Suprapubic skin (tissue), 4 donors: ENCODE results near the gene NOSTRIN. TPM values are rescaled to one million over a fixed set of nuclear protein-coding genes. Genes with fewer than 3 reads are reported as not detected.
A peak's percentile ranks its signal among the peaks of the same experiment; 100 is the strongest.

Source experiments
- DNase-seq, 2 donors: peaks; one replicate each; pipeline ENCODE4 v3.0.0-alpha.2; 2019; ENCODE audit warnings: low spot score in 2 of 2
- H3K27ac ChIP-seq: fragments of 200-600 bp; sonication (generic); one replicate; pipeline ENCODE4 v1.5.1; 2019
- H3K27me3 ChIP-seq: fragments of 200-600 bp; sonication (generic); one replicate; pipeline ENCODE4 v1.5.1; 2019
- H3K36me3 ChIP-seq: fragments of 200-600 bp; sonication (generic); one replicate; pipeline ENCODE4 v1.5.1; 2019
- H3K4me1 ChIP-seq: fragments of 200-600 bp; sonication (generic); one replicate; pipeline ENCODE4 v1.5.1; 2019
- H3K4me3 ChIP-seq: fragments of 200-600 bp; sonication (generic); one replicate; pipeline ENCODE4 v1.5.1; 2019; ENCODE audit warnings: mild to moderate bottlenecking
- H3K9me3 ChIP-seq: fragments of 200-600 bp; sonication (generic); one replicate; pipeline ENCODE4 v1.5.1; 2019
- EP300 ChIP-seq: sonication (generic); formaldehyde crosslinking; IDR thresholded peaks from one replicate; pipeline ENCODE4 v1.6.1; 2017; ENCODE audit warnings: antibody characterized with exemption
- POLR2A ChIP-seq, 2 donors: fragments of 450-650 bp; IDR thresholded peaks; one replicate each; pipeline ENCODE4 v1.6.1; 2017; ENCODE audit warnings: antibody characterized with exemption in 2 of 2, mild to moderate bottlenecking in 2 of 2, moderate library complexity in 2 of 2
- POLR2AphosphoS5 ChIP-seq, 3 donors: sonication (generic); formaldehyde crosslinking; IDR thresholded peaks; one replicate each; pipeline ENCODE4 v1.6.1; 2017; ENCODE audit warnings: antibody characterized with exemption in 3 of 3
- WGBS: methylation state at CpG from one replicate; pipeline ENCODE4 v1.1.5; 2018; 5-methylcytosine and 5-hydroxymethylcytosine counted together
- total RNA-seq, 4 donors: library from RNA; depleted of rRNA; stranded (reverse); fragments of >200 nt; gene quantifications; one replicate each; pipeline ENCODE4 v1.1.0, GENCODE V29; 2016
- TF ChIP-seq, protein P1 (sequence below), 2 donors: fragments of 200-600 bp in 1 of 2; fragments of 450-650 bp in 1 of 2; sonication (generic) in 1 of 2; IDR thresholded peaks; one replicate each; pipeline ENCODE4 v1.5.1; 2016 to 2019; ENCODE audit warnings: antibody characterized with exemption in 2 of 2, mild to moderate bottlenecking in 1 of 2, moderate library complexity in 1 of 2

Gene NOSTRIN
- total RNA-seq, 4 donors from 2014 or later: 7.1 to 38.2 (median 9.0) TPM

DNA sequence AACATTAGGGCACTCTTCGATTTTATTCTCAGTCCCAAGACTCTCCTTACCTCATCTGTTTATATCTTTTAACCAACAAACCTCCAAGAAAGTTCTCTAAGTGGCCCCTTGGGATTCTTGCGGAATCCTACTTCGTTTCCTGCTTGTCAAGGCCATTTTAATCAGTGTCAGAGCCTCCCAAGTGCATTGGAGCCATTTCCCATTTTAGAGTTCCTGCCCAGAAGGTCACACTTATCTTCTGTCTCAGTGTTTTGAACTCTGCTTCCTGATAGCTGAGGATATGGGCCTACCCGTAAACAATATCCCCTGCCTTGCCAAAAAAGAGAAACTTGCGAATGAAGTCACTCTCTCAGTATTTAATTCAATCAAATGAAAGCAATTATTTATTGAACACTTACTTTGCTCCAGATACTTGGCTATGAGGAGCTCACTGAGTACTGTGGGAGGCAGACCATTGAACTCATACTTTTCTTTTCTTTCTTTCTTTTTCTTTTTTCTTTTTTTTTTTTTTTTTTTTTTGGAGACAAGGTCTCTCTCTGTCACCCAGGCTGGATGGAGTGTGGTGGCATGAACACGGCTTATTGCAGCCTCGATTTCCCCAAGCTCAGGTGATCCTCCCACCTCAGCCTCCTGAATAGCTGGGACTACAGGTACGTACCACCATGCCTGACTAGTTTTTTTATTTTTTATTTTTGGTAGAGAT lies 5.7 kb upstream of the NOSTRIN start:
- no peaks in the 10 kb centered on the region for H3K9me3 ChIP-seq
- TF ChIP-seq POLR2AphosphoS5 (IDR thresholded peaks at IDR 0.05): peak in 1 of 3 donors; percentile 11
- TF ChIP-seq POLR2A (IDR thresholded peaks at IDR 0.05): no peak
- no peak overlapping the region for H3K4me3 ChIP-seq
- no peak for DNase-seq
- 74% methylated on average over 8 of the region's 8 CpGs for WGBS
- no peaks in the 10 kb centered on the region for H3K27me3 ChIP-seq
- H3K36me3 ChIP-seq: no peaks in the 10 kb centered on the region
- no peak overlapping the region for H3K27ac ChIP-seq
- no peaks in the 10 kb centered on the region for H3K4me1 ChIP-seq

DNA sequence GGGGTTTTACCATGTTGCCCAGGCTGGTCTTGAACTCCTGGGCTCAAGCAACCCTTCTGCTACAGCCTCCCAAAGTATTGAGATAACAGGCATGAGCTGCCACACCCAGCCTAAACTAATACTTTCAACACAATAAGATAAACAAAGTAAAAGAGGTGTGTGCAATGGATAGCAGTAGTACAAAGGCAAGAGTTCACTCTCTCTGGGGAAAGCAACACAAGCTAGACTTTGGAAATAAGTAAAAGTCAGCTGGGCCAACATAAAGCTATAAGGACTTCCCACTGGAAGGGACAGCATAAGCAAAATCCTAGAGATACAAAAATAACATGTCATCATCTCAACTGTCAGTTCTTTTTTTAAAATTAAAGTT lies 5.2 kb upstream of the NOSTRIN start:
- H3K27ac ChIP-seq: no peak overlapping the region
- H3K36me3 ChIP-seq: no peaks in the 10 kb centered on the region
- H3K4me1 ChIP-seq: no peaks in the 10 kb centered on the region
- no peaks in the 10 kb centered on the region for H3K9me3 ChIP-seq
- DNase-seq: no peak
- no peak overlapping the region for H3K4me3 ChIP-seq
- no peak for TF ChIP-seq POLR2A (IDR thresholded peaks at IDR 0.05)
- TF ChIP-seq POLR2AphosphoS5 (IDR thresholded peaks at IDR 0.05): no peak
- TF ChIP-seq, protein P1, sequence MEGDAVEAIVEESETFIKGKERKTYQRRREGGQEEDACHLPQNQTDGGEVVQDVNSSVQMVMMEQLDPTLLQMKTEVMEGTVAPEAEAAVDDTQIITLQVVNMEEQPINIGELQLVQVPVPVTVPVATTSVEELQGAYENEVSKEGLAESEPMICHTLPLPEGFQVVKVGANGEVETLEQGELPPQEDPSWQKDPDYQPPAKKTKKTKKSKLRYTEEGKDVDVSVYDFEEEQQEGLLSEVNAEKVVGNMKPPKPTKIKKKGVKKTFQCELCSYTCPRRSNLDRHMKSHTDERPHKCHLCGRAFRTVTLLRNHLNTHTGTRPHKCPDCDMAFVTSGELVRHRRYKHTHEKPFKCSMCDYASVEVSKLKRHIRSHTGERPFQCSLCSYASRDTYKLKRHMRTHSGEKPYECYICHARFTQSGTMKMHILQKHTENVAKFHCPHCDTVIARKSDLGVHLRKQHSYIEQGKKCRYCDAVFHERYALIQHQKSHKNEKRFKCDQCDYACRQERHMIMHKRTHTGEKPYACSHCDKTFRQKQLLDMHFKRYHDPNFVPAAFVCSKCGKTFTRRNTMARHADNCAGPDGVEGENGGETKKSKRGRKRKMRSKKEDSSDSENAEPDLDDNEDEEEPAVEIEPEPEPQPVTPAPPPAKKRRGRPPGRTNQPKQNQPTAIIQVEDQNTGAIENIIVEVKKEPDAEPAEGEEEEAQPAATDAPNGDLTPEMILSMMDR (IDR thresholded peaks at IDR 0.05): no peak
- no peak for TF ChIP-seq EP300
- H3K27me3 ChIP-seq: no peaks in the 10 kb centered on the region

DNA sequence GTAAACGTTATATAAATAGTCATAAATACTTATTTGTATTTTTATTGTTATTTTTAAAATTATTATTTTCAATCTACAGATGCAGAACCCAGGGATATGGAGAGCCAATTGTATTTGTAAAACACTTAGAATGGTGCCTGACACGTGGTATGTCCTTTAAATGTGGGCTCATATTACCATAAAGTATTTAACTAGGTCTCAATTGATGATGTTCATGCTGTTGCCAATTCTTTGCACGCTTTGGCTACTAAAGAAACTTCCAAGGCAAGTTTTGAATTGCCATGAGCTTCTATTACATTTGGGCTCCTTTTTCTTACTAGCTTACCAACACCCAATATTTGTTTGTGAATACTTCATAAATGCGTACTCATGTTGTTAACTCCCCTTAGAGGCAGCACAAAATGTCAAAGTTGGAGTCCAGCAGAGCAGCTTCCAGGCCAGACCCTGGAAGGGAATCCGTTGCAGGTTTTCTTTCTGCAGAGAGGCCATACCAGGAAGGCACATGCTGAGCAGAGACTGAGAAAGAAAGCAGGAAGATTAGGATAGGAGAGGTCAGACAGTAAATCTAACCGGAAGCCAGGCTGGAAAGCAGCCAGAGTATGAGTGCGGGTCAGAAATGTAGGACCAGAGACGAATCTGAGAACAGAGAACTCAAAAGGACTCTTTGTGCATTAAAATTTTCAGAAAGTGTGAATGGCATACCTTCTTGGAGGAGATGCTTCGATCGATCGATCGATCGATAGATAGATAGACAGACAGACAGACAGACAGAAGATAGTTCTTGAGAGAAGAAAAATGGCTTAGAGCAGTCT lies 4.2 kb upstream of the NOSTRIN start:
- 78% methylated on average over 13 of the region's 13 CpGs for WGBS
- no peaks in the 10 kb centered on the region for H3K36me3 ChIP-seq
- H3K9me3 ChIP-seq: no peaks in the 10 kb centered on the region
- TF ChIP-seq POLR2A (IDR thresholded peaks at IDR 0.05) (no peak), POLR2AphosphoS5 (IDR thresholded peaks at IDR 0.05) (no peak), EP300 (no peak)
- TF ChIP-seq, protein P1 (IDR thresholded peaks at IDR 0.05): no peak
- no peak overlapping the region for H3K27ac ChIP-seq
- H3K27me3 ChIP-seq: no peaks in the 10 kb centered on the region
- no peak for DNase-seq
- no peaks in the 10 kb centered on the region for H3K4me1 ChIP-seq
- H3K4me3 ChIP-seq: no peak overlapping the region

DNA sequence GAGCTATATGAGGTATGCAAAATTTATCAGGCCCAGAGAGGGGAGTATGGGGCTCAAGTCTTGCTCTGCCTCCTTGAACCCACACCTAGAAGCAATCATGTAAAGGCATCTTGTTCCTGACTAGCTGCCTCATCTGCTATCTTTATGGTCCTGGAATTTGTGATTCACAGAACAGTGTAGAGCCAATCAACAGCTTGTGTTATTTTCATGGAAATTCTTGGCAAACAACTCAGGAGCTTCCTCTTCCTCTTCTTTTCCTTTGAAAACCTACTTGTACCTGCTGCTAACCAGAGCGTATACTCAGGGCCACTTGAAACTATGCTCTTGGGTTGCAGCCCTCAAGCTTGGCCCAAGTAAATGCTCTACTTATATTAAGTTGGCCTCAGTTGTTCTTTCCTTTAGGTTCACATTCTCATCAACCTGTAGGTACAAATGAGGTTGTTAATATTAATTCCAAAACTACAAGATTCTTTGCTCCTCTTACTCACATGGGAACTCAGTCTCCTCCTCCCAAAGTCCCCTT lies 3.5 kb upstream of the NOSTRIN start:
- Histone ChIP-seq H3K4me3 (no peak overlapping the region), H3K9me3 (no peaks in the 10 kb centered on the region), H3K36me3 (no peaks in the 10 kb centered on the region), H3K27ac (no peak overlapping the region), H3K4me1 (no peaks in the 10 kb centered on the region), H3K27me3 (no peaks in the 10 kb centered on the region)
- DNase-seq: no peak
- 78% methylated on average over 1 of the region's 1 CpG for WGBS
- no peak for TF ChIP-seq EP300

DNA sequence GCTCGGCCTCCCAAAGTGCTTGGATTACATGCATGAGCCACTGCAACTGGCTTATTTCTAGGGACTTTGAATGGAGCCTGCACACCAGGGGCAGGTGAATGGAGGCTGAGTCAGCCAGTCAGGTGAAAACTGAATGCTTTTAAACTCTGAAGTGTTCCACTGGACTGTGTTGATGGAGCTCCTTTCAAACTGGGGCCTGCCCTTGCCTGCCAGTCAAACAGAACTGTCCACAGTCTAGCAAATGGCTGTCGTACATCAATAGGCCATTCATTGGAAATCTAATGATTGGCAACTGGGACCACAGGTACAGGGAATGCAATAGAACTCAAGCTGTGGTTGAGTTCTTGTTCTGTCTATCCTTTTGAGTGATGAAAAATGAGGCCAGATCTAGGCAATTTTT lies 966 bp upstream of the NOSTRIN start:
- no peak for TF ChIP-seq POLR2A (IDR thresholded peaks at IDR 0.05)
- DNase-seq: no peak
- H3K4me1 ChIP-seq: no peaks in the 10 kb centered on the region
- no peak overlapping the region for H3K4me3 ChIP-seq
- 50% methylated on average over 2 of the region's 2 CpGs for WGBS
- H3K27ac ChIP-seq: peak overlapping the region; percentile 61
- H3K36me3 ChIP-seq: no peaks in the 10 kb centered on the region
- H3K27me3 ChIP-seq: no peaks in the 10 kb centered on the region
- no peaks in the 10 kb centered on the region for H3K9me3 ChIP-seq

DNA sequence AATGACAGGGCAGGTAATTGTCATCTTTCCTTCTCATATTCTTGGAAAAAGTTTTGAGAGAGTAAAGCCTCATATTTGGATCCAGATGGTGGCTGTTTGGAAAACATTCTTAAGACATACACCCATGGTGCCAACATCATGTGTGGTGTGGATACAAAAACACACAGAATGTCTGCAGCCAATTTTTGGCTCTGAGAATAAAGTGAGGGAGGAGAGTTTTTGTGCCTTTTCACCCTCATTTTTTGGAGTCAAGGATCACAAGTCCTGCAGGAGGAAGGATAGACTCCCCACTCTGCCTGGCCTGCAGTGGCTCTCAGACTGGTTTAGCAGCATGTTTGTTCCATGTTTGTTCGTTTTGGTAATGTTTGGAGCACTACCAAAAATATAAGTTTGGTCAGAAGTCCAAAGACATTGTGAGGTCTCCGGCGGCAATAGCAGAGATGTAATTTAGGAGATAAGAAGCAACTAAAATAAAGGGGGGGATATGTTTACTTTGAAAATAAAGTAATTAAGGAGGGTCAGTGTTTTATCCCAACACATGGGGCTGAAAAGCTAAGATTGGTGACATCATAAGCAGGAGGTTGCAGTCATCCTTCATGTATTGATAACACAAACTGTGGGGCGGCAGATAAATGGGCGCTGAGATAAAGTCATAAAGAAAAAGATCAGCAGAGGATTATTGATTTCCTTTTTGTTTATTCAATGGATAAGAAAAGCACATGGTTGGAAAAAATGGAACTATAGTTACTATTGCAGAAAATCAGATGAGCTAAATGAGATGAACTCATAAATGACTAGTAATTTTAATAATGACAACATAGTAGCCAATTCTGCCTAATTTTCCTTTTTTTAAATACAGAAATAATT lies 655 bp downstream of the NOSTRIN start:
- H3K4me3 ChIP-seq: peak overlapping the region; percentile 26
- TF ChIP-seq, protein P1 (IDR thresholded peaks at IDR 0.05): no peak
- TF ChIP-seq POLR2AphosphoS5 (IDR thresholded peaks at IDR 0.05): no peak
- peak overlapping the region; percentile 61 for H3K27ac ChIP-seq
- H3K9me3 ChIP-seq: no peaks in the 10 kb centered on the region
- DNase-seq: no peak
- H3K27me3 ChIP-seq: no peaks in the 10 kb centered on the region
- H3K4me1 ChIP-seq: no peaks in the 10 kb centered on the region
- H3K36me3 ChIP-seq: no peaks in the 10 kb centered on the region
- WGBS: 58% methylated on average over 5 of the region's 5 CpGs
